HG02970 (cell line): ENCODE results near the gene NEIL3.

Source experiments
- ATAC-seq: cut with Tn5 transposase; IDR thresholded peaks from one replicate; pipeline ENCODE4 v1.9.1; 2021; ENCODE audit warnings: mild to moderate bottlenecking, moderate library complexity, moderate number of reproducible peaks; ENCODE audit not compliant: unreplicated experiment, low FRiP score

NEIL3 gene

DNA sequence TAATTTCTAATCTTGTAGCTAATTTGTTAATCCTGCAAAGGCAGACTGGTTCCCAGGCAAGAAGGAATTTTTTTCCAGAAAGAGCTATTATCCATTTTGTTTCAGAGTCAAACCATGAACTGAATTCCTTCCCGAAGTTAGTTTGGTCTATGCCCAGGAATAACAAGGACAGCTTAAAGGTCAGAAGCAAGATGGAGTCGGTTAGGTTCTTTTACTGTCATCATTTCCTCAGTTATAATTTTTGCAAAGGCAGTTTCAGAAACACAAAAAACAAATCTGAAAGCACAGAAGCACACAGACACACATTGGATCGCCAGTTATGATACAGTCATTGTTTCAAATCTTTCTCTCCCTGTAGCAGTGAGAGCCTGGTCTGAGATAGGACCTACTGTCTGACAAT lies 94.7 kb downstream of the NEIL3 start:
- no peak for ATAC-seq

GRCh38 chr4:177404986-177405385 lies 95.3 kb downstream of the NEIL3 start:
- ATAC-seq = no peak

DNA sequence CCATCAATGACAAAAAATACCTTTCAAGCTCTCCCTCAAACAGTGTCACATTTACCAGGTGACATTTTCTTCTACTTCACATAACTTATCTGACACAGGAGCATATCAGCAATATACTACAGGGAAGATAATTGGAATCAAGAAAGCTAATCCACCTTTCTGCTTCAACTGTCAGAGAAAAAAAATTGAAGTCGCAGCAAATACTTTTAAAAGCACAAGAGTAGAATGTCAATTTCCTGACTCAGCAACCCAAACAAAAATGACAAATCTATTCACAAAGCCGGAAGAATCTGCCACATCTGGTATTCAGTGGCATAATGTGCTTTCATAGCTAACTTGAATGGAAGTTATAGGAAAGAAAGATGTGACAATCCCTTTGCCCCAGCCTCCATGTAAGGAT lies 95.8 kb downstream of the NEIL3 start:
- no peak for ATAC-seq

DNA sequence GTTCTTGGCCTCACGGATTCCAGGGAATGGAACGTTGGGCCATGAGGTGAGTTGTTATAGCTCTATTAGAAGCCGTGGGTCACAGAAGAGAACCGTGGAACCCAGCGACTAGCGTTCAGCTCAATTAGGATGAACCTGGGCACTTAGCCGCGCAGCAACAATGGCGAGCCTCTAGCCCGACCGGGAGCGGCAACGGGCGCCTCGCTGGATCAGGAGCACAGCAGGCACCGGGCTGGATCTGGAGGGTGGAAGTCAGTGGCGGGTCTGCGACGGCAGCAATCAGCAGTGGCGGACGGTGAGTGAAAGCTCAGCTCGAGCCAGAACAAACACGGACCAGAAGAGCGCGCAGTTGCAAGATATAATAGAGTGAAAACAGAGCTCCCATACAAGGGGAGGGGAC lies 98.3 kb downstream of the NEIL3 start:
- ATAC-seq = no peak

DNA sequence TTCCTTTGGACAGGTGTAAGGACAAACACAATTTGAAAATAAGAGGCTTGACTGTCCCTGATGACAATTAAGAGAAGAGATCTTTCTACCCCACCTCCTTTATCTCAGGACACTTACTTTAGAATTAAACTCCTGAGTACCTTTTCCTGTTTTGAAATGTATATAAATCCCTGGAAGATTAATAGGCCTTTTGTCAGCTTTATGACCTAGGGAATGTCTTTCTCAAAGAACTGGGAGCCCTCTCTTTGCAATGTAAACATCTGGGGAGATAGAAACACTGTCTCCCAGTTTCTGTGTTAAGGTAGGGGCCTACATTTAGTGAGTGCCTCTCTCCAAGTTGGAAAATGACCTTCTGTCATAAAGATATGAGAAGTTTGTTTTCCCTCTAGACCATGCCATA lies 100.9 kb downstream of the NEIL3 start:
- no peak for ATAC-seq

DNA sequence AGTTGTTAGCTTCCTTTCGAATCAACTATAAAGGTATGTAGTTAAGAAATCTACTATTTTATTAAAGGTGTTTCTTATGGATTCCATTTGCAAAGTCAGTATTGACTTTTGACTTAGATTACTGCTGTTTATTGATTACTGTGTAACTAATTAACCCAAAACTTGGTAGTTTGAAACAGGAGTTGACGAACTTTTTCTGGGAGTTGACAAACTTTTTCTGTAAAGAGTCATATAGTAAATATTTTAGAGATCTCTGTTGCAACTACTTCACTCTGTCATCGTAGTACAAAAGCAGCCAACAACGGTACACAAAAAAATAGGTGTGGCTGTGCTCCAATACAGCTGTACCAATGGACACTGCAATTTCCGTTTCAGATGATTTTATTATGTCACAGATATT lies 102.3 kb downstream of the NEIL3 start:
- ATAC-seq = no peak
